HG02938 (cell line): ENCODE measurements around the gene ANO7.
A peak's percentile ranks its signal among the peaks of the same experiment; 100 is the strongest.

Experiments used
- ATAC-seq: cut with Tn5 transposase; IDR thresholded peaks from one replicate; pipeline ENCODE4 v1.9.1; 2021; ENCODE audit warnings: mild to moderate bottlenecking, moderate library complexity; ENCODE audit not compliant: unreplicated experiment

Gene ANO7

GRCh38 chr2:241188361-241189092 is at the start of gene ANO7:
Gene ANO7, plus strand, starts transcription at chr2:241188677. Its CDS starts 1,387 bp downstream, at chr2:241190064.
- no peak for ATAC-seq

- ATAC-seq: no peak
Observed at GRCh38 chr2:241139531-241140444, 48.7 kb upstream of the ANO7 start.

GRCh38 chr2:241140445-241140840 is 48.0 kb upstream of the ANO7 start:
- no peak for ATAC-seq

GRCh38 chr2:241141214-241141770 is 47.2 kb upstream of the ANO7 start:
- no peak for ATAC-seq

- ATAC-seq: no peak
Observed at GRCh38 chr2:241142063-241142462, 46.4 kb upstream of the ANO7 start.

- ATAC-seq: no peak
Observed at GRCh38 chr2:241142593-241142992, 45.9 kb upstream of the ANO7 start.

- ATAC-seq: no peak
Observed at GRCh38 chr2:241146286-241146685, 42.2 kb upstream of the ANO7 start.

- no peak for ATAC-seq
Observed at GRCh38 chr2:241147336-241147735, 41.1 kb upstream of the ANO7 start.

- no peak for ATAC-seq
Observed at GRCh38 chr2:241148239-241148638, 40.2 kb upstream of the ANO7 start.

- ATAC-seq: peak; percentile 69
Observed at GRCh38 chr2:241148891-241149674, 39.4 kb upstream of the ANO7 start, which contains the start of gene PASK. Gene PASK, minus strand, starts transcription at chr2:241149472. Its CDS starts 6,440 bp downstream, at chr2:241143032.

GRCh38 chr2:241149675-241149924 is 38.9 kb upstream of the ANO7 start:
- no peak for ATAC-seq

- peak; percentile 66 for ATAC-seq
Observed at GRCh38 chr2:241149925-241150659, 38.4 kb upstream of the ANO7 start, which contains the start of gene PPP1R7. Gene PPP1R7, plus strand, starts transcription at chr2:241150467. Its CDS starts 29 bp downstream, at chr2:241150496.

GRCh38 chr2:241150660-241151530 is 37.6 kb upstream of the ANO7 start:
- ATAC-seq: no peak

- ATAC-seq: no peak
Observed at GRCh38 chr2:241151934-241152660, 36.4 kb upstream of the ANO7 start.

GRCh38 chr2:241153616-241154015 is 34.9 kb upstream of the ANO7 start:
- ATAC-seq: no peak

- no peak for ATAC-seq
Observed at GRCh38 chr2:241154915-241155314, 33.6 kb upstream of the ANO7 start.

- ATAC-seq: no peak
Observed at GRCh38 chr2:241155936-241156335, 32.5 kb upstream of the ANO7 start.

GRCh38 chr2:241156971-241157441 is 31.5 kb upstream of the ANO7 start:
- no peak for ATAC-seq
